22Rv1 (cell line): Measurements from ENCODE around the gene CDK11B.

Experiments used
- H3K27ac ChIP-seq: fragments of 450-650 bp; 2 replicates; pipeline ENCODE4 v1.5.1; 2017
- ZFX ChIP-seq: fragments of 450-650 bp; IDR thresholded peaks from 2 replicates; pipeline ENCODE4 v1.6.1; 2017; ENCODE audit warnings: antibody characterized with exemption, borderline replicate concordance
- TF ChIP-seq, protein P1 (sequence below): fragments of 450-650 bp; IDR thresholded peaks from 2 replicates; pipeline ENCODE4 v1.5.1; 2017; ENCODE audit warnings: mild to moderate bottlenecking

The CDK11B gene

DNA sequence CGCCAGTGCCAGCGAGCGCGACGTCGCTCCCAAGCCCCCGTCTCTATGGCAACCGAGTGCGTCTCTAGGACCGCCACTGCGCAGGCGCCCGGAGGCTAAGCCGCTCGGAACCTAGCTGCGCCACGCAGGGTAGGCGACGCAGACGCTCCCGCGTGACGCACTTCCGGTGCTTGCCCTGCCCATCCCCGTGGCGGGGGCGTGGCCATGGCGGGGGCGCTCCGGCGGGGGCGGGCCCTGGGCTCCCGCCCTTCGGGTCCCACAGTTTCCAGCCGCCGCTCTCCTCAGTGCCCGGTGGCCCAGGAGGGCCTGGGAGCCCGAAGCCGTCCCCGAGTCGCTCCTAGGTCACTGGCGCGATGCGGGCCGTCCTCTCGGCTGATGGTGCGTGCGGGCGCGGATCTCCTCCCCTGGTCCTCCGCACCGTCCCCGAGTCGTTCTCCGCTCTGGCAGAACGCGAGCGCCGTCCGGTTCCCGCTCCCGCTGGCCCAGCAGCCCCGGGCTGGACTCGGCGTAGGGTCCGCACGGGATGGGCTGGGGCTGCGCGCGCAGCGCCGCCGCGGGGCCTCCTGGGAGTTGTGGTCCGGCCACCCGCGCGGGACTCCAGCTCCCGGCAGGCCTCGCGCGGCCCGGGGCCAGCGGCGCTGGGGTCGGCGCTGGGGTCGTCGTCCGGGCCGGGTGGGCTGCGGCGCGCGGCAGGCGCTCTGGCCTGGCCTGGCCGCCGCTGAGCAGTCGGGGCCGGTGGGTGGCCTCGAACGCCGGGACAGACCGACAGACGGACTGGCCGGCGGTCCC lies 43.4 kb downstream of the CDK11B start, which contains the start of gene MIB2:
Gene MIB2 (plus strand): TSS at position 245 of the 789 bp plus-strand sequence. CDS start 7,953 bp downstream, outside the sequence.
- TF ChIP-seq, protein P1, sequence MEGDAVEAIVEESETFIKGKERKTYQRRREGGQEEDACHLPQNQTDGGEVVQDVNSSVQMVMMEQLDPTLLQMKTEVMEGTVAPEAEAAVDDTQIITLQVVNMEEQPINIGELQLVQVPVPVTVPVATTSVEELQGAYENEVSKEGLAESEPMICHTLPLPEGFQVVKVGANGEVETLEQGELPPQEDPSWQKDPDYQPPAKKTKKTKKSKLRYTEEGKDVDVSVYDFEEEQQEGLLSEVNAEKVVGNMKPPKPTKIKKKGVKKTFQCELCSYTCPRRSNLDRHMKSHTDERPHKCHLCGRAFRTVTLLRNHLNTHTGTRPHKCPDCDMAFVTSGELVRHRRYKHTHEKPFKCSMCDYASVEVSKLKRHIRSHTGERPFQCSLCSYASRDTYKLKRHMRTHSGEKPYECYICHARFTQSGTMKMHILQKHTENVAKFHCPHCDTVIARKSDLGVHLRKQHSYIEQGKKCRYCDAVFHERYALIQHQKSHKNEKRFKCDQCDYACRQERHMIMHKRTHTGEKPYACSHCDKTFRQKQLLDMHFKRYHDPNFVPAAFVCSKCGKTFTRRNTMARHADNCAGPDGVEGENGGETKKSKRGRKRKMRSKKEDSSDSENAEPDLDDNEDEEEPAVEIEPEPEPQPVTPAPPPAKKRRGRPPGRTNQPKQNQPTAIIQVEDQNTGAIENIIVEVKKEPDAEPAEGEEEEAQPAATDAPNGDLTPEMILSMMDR: no peak
- TF ChIP-seq ZFX: no peak
- peak within 1 kb of the TSS; percentile 98 for H3K27ac ChIP-seq

DNA sequence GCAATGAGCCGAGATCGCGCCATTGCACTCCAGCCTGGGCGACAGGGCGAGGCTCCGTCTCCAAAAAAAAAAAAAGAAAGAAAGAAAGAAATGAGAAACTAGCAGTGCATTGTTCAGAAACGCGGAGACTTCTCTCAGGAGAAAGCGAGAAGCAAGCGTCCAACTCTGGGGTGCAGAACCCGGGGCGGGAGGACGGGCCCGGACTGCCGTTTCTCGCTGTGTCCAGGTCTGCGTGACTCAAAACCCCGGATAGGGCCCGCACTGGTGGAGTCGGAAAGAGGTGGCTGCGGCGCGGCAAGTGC lies 43.9 kb downstream of the CDK11B start:
- H3K27ac ChIP-seq: peak overlapping the region; percentile 98
- TF ChIP-seq, protein P1: no peak
- no peak for TF ChIP-seq ZFX

DNA sequence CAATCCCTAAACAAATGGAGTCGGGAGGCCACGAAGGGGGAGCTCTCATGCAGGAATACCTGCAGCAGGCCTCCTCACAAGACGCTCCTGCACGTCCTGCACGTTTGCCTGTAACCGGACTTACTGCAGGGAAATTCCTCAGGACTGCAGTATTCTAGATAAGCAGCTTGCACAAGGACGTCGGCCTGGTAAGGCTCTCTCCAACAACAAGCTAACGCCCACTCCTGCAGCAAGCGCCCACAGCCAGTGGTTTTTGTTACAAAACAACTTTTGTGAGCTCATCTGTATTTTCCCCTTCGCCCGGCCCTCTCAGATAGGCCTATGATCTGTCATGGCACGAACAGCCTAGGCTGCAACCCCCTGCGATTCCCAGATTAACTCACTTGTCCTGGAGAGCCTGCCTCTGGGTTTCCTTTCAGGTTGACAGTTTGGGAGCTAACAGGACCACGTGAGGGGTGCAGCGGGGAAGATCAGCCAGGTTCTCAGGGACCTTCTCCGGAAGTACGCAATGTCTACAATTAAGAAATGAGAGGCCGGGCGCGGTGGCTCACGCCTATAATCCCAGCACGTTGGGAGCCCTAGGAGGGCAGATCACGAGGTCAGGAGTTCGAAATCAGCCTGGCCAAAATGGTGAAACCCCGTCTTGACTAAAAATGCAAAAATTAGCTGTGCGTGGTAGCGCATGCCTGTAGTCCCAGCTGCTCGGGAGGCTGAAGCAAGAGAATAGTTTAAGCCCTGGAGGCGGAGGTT lies 44.4 kb downstream of the CDK11B start:
- peak overlapping the region; percentile 98 for H3K27ac ChIP-seq
- TF ChIP-seq, protein P1: no peak
- TF ChIP-seq ZFX: no peak

DNA sequence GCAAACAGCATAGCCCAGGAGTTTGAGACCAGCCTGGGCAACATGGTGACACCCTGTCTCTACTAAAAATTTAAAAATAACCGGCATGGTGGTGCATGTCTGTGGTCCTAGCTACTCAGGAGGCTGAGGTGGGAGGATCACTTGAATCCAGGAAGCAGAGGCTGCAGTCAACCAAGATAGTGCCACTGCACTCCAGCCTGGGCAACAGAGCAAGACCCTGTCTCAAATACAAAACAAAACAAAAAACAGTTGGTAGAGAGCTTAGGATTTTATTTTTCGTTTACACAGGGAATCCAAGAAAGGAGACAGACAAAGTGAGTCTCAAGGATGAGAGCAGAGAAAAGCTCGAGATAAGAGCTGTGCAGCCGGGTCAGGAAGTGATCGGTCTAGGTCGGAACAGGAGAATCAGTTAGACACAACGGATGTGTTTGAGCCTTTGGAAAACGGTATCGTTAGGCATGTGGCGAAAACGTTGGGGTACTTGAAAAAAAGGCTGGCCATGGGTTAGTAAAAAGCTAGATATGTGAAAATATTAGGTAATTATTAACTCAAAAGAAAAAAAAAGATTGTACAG lies 45.2 kb downstream of the CDK11B start:
- TF ChIP-seq, protein P1: no peak
- TF ChIP-seq ZFX: no peak
- H3K27ac ChIP-seq: peak overlapping the region; percentile 98

DNA sequence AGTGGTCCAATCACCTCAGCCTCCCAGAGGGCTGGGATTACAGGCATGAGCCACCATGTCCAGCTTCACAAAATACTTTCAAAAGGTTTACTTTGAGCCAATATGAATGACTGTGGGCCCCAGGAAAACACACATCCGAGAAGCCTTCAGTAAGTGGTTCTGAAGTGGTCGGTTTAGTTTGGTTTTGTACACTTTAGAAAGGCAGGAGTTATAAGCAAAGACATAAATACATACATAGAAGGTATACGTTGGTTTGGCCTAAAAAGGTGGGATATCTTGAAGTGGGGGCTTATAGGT lies 46.8 kb downstream of the CDK11B start:
- TF ChIP-seq ZFX: no peak
- TF ChIP-seq, protein P1: no peak
- H3K27ac ChIP-seq: no peak overlapping the region

DNA sequence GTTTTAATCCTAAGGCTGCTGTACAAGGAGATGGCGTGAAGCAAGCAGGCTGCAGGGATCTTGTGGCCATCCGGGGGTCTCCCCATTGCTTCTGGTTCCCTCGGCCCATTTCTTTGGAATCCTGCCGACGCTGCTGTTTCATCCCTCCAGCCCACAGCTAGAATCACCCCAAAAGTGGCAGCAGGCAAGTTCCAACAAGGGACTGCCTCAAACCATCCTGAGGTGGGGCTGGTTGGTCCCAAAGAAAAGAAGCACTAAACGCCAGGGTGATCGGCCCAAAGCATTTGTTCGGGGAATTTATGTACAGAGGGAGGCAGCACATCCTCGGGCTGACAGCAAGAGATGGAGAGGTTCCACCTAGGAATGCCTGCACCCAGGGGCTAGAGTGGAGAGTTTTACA lies 48.0 kb downstream of the CDK11B start:
- no peak overlapping the region for H3K27ac ChIP-seq
- TF ChIP-seq, protein P1: no peak
